Superior temporal gyrus (tissue), 1 donor: ENCODE measurements around the gene SPRR3.
"Not testable (repeated sequence)": the region's sequence is repeated elsewhere in the genome, so short reads cannot be mapped to it uniquely, and the experiment has no call there.

Source experiments
- DNase-seq: peaks from one replicate; pipeline ENCODE4 v3.0.0-alpha.2; 2016; ENCODE audit errors: extremely low spot score

Gene SPRR3

DNA sequence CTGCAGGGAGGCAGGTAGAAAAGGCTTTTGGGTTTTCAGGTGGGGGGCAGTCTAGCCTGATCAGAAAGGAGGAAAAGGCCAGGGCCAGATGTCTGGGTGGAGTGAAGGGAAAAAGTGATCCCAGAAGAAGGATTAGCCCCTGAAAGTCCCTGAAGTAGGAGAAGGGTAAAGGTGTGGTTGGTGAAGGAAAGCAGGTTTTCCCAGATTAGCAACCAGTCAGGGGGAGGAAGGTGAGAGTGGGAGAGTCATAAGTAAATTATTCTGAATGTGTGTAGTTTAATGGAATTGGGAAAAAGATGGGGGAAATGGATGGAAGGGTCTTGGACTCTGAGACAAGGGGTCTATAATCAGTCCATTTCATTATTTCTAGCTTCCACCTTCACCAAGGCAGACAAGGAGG lies 18.3 kb upstream of the SPRR3 start:
- DNase-seq, result no peak

- DNase-seq, result no peak
Observed at GRCh38 chr1:152983743-152984142, 17.8 kb upstream of the SPRR3 start, which contains the start of gene SPRR1A. SPRR1A (plus strand) TSS chr1:152984081; CDS start chr1:152985231, 1,150 bp downstream.

- no peak for DNase-seq
Observed at GRCh38 chr1:152986578-152986977, 15.0 kb upstream of the SPRR3 start.

- no peak for DNase-seq
Observed at GRCh38 chr1:152993186-152993585, 8.4 kb upstream of the SPRR3 start.

- no peak for DNase-seq
Observed at GRCh38 chr1:152995842-152996241, 5.7 kb upstream of the SPRR3 start.

GRCh38 chr1:152996633-152997400 lies 4.7 kb upstream of the SPRR3 start:
- peak; percentile 34 for DNase-seq

- no peak for DNase-seq
Observed at GRCh38 chr1:152997901-152998300, 3.6 kb upstream of the SPRR3 start.

- DNase-seq, result no peak
Observed at GRCh38 chr1:152998476-152998875, 3.1 kb upstream of the SPRR3 start.

GRCh38 chr1:152999818-153000217 lies 1.7 kb upstream of the SPRR3 start:
- no peak for DNase-seq

GRCh38 chr1:153000294-153000693 lies 1.3 kb upstream of the SPRR3 start:
- no peak for DNase-seq

DNA sequence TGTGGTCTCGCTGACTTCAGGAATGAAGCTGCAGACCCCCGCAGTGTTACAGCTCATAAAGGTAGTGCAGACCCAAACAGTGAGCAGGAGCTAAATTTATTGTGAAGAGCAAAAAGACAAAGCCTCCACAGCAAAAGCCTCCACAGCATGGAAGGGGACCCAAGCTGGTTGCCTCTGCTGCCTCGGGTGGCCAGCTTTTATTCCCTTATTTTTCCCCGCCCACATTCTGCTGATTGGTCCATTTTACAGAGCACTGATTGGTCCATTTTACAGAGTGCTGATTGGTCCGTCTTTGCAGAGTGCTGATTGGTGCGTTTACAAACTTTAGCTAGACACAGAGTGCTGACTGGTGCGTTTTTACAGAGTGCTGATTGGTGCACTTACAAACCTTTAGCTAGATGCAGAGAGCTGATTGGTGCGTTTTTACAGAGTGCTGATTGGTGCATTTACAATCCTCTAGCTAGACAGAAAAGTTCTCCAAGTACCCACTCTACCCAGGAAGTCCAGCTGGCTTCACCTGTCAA lies 9.7 kb downstream of the SPRR3 start:
- not testable (repeated sequence) for DNase-seq

GRCh38 chr1:153021829-153022228 lies 20.3 kb downstream of the SPRR3 start:
- not testable (repeated sequence) for DNase-seq

DNA sequence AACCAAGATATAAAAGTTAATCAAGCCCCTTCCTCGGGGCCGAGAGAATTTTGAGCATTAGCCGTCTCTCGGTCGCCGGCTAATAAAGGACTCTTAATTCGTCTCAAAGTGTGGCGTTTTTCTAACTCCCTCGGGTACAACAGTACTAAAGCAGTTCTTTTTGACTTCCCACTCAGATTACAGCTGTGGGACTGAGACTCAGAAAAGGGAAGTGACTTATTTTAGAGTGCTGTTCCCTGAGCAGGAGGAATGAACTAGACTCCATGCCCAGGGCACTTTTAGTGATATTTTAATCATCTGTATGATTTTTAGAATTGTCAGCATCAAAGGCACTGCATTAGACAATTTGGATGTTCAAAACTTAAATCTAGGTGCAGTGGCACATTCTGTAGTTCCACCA lies 20.8 kb downstream of the SPRR3 start:
- not testable (repeated sequence) for DNase-seq

- no peak for DNase-seq
Observed at GRCh38 chr1:153023109-153023508, 21.6 kb downstream of the SPRR3 start.

DNA sequence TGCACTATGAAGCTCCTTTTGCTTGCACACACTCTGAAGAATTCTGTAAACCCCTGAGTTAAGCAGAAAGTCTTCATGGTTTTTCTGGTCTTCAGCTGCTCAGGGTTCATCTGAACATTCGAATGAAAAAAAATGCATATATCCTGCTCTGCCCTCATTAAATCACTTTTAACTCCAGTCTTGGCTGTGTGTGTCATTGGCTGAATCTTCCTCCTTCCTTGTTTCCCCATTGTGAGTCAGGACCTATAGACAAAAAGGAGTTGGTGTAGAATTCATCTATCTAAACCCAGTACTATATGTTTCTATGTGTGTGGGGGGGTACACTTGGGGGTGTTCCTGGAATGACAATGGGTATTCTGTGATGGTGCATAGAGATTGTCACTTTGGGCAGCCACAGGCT lies 22.9 kb downstream of the SPRR3 start:
- DNase-seq, result no peak

GRCh38 chr1:153025797-153026196 lies 24.2 kb downstream of the SPRR3 start:
- no peak for DNase-seq

GRCh38 chr1:153028766-153029165 lies 27.2 kb downstream of the SPRR3 start:
- DNase-seq, result no peak

- no peak for DNase-seq
Observed at GRCh38 chr1:153030895-153031294, 29.3 kb downstream of the SPRR3 start, which contains the start of gene SPRR1B. SPRR1B (plus strand) TSS chr1:153031203; CDS start chr1:153032346, 1,143 bp downstream.

DNA sequence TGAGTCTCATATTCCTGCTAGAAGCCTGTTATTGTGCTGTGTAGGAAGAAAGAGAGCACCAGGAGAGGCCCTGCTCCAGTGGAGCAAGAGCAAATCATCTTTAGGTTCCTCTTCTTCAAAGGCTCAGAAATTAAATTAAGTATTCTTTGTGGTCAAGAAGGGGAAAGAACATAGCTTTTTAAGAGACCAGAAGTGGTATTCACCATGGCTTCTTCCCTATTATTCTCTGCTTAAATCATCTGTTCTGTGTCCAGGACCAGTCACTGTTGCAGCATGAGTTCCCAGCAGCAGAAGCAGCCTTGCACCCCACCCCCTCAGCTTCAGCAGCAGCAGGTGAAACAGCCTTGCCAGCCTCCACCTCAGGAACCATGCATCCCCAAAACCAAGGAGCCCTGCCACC lies 30.5 kb downstream of the SPRR3 start:
- no peak for DNase-seq

- peak; percentile 16 for DNase-seq
Observed at GRCh38 chr1:153032677-153033308, 31.2 kb downstream of the SPRR3 start.

GRCh38 chr1:153035211-153035610 lies 33.7 kb downstream of the SPRR3 start:
- no peak for DNase-seq

DNA sequence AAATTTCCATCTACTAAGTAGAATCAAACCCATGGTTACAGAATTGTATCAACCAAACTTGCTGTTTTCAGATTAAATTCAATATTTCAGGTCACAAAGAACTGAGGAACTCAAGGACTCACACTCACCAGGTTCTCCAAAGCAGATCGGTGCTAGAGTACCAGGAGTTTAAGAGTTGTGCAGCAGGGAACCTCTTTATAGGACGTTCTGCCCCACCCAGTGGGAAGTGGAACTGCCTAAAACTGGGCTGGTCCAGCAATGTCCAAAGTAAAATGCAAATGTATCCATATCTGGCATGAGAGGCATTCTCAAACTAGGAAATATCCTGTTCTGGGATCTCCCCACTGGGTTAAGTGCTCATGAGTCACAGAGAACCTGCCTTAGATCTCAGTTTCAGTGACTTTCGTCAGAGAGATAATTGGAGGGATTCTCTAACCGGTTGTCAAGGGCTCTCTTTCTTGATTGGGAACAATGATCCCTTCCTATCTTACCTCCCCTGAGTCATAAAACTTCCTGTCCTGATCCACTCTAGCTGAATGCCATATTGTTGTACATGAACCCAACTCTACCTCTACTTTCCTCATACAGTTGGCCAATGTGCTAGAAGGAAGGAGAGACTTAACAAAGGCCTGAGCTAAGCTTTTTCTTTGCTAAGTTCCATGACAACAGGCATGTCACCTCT lies 39.5 kb downstream of the SPRR3 start, which contains the start of gene SPRR2D:
TSS of gene SPRR2D (minus strand) at position 171 of the 682 bp plus-strand sequence. CDS start 774 bp downstream, outside the sequence.
- no peak for DNase-seq
